Measurements from ENCODE around the gene CREB5.

- TF ChIP-seq POLR2A (IDR thresholded peaks at IDR 0.05) (no peak), CTCF (IDR thresholded peaks at IDR 0.05) (no peak)
Observed at GRCh38 chr7:28565980-28566379, 153.7 kb downstream of the CREB5 start.

Data from breast epithelium (tissue), 3 donors.